HEK293T (cell line): ENCODE data around the gene BCL2L1.

Experiments used
- CTCF ChIA-PET: fragments of 350-600 bp; formaldehyde crosslinking; extraction: SDS; loops from one replicate; lab custom pipeline; 2021; ENCODE audit warnings: antibody characterized with exemption, inconsistent platforms; lab: Yijun Ruan, JAX
- POLR2A ChIA-PET: fragments of 350-600 bp; formaldehyde crosslinking; extraction: SDS; loops from one replicate; lab custom pipeline; 2020; ENCODE audit warnings: antibody characterized with exemption, inconsistent platforms; lab: Yijun Ruan, JAX
- DNase-seq: peaks from one replicate; pipeline ENCODE4 v3.0.0; 2012; ENCODE audit warnings: mixed read lengths; ENCODE audit errors: extremely low spot score
- ARNT ChIP-seq: fragments of 450-650 bp; IDR thresholded peaks from 2 replicates; pipeline ENCODE4 v1.6.1; 2017; ENCODE audit warnings: mild to moderate bottlenecking
- BHLHE40 ChIP-seq: fragments of 450-650 bp; IDR thresholded peaks from 2 replicates; pipeline ENCODE4 v1.6.1; 2016; ENCODE audit warnings: mild to moderate bottlenecking, moderate library complexity, borderline replicate concordance
- CTBP1 ChIP-seq: fragments of 450-650 bp; IDR thresholded peaks from 2 replicates; pipeline ENCODE4 v1.6.1; 2016; ENCODE audit warnings: borderline replicate concordance
- ELF4 ChIP-seq: fragments of 450-650 bp; IDR thresholded peaks from 2 replicates; pipeline ENCODE4 v1.6.1; 2017; ENCODE audit warnings: antibody characterized with exemption
- FOXA1 ChIP-seq: fragments of 450-650 bp; IDR thresholded peaks from 2 replicates; pipeline ENCODE4 v1.6.1; 2016; ENCODE audit warnings: mild to moderate bottlenecking
- FOXK2 ChIP-seq: fragments of 450-650 bp; IDR thresholded peaks from 2 replicates; pipeline ENCODE4 v1.6.1; 2016; ENCODE audit warnings: mild to moderate bottlenecking
- FOXM1 ChIP-seq: fragments of 450-650 bp; IDR thresholded peaks from 2 replicates; pipeline ENCODE4 v1.6.1; 2017; ENCODE audit warnings: mild to moderate bottlenecking, borderline replicate concordance
- HDGF ChIP-seq: fragments of 450-650 bp; IDR thresholded peaks from 2 replicates; pipeline ENCODE4 v1.6.1; 2017; ENCODE audit warnings: antibody characterized with exemption, borderline replicate concordance
- L3MBTL2 ChIP-seq: fragments of 450-650 bp; conservative IDR thresholded peaks from 2 replicates; pipeline ENCODE4 v1.6.1; 2016; ENCODE audit warnings: mild to moderate bottlenecking
- LEF1 ChIP-seq: fragments of 450-650 bp; IDR thresholded peaks from 2 replicates; pipeline ENCODE4 v1.6.1; 2017; ENCODE audit warnings: mild to moderate bottlenecking, borderline replicate concordance
- NFRKB ChIP-seq: fragments of 450-650 bp; IDR thresholded peaks from 2 replicates; pipeline ENCODE4 v1.6.1; 2016; ENCODE audit warnings: mild to moderate bottlenecking, moderate library complexity
- SP1 ChIP-seq: fragments of 450-650 bp; IDR thresholded peaks from 2 replicates; pipeline ENCODE4 v1.6.1; 2017
- SUZ12 ChIP-seq: fragments of 450-650 bp; IDR thresholded peaks from 2 replicates; pipeline ENCODE4 v1.6.1; 2016; ENCODE audit warnings: mild to moderate bottlenecking
- TARDBP ChIP-seq: fragments of 450-650 bp; IDR thresholded peaks from 2 replicates; pipeline ENCODE4 v1.6.1; 2016
- ZNF384 ChIP-seq: fragments of 450-650 bp; IDR thresholded peaks from 2 replicates; pipeline ENCODE4 v1.6.1; 2016
- TF ChIP-seq, protein P1 (sequence below): fragments of 450-650 bp; IDR thresholded peaks from 2 replicates; pipeline ENCODE4 v1.6.1; 2016

BCL2L1 gene

DNA sequence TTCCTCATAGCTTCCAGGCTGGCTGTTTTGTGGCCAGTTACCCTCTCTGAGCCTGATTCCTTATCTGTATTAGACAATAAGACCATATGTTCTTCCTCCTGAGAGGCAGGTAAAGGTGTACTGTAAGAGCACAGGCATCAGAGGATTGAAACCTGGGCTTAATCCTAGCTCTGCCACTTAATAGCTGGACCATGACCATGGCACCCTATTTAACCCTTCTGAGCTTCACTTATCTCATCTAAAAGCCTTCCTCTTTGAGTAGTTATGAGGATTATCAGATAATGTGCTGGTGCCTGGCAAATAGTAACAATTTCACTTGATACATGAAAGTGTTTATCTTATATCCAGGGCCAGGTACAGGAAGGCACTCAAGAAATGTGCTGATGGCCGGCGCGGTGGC lies 34.9 kb downstream of the BCL2L1 start:
- ChIA-PET CTCF (interaction anchor here (0.9 kb wide), 1 partner anchor 53 kb away, joined by 3 read pairs; no protein-coding TSS in a partner anchor), POLR2A (no interaction called here)
- DNase-seq, result no peak
- TF ChIP-seq BHLHE40 (no peak), LEF1 (no peak), SP1 (no peak), NFRKB (no peak), FOXA1 (no peak), FOXK2 (no peak), ARNT (no peak), TARDBP (no peak), FOXM1 (no peak), ELF4 (no peak), CTBP1 (no peak), L3MBTL2 (no peak), HDGF (no peak), ZNF384 (no peak)
- TF ChIP-seq, protein P1, sequence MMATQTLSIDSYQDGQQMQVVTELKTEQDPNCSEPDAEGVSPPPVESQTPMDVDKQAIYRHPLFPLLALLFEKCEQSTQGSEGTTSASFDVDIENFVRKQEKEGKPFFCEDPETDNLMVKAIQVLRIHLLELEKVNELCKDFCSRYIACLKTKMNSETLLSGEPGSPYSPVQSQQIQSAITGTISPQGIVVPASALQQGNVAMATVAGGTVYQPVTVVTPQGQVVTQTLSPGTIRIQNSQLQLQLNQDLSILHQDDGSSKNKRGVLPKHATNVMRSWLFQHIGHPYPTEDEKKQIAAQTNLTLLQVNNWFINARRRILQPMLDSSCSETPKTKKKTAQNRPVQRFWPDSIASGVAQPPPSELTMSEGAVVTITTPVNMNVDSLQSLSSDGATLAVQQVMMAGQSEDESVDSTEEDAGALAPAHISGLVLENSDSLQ, result no peak

DNA sequence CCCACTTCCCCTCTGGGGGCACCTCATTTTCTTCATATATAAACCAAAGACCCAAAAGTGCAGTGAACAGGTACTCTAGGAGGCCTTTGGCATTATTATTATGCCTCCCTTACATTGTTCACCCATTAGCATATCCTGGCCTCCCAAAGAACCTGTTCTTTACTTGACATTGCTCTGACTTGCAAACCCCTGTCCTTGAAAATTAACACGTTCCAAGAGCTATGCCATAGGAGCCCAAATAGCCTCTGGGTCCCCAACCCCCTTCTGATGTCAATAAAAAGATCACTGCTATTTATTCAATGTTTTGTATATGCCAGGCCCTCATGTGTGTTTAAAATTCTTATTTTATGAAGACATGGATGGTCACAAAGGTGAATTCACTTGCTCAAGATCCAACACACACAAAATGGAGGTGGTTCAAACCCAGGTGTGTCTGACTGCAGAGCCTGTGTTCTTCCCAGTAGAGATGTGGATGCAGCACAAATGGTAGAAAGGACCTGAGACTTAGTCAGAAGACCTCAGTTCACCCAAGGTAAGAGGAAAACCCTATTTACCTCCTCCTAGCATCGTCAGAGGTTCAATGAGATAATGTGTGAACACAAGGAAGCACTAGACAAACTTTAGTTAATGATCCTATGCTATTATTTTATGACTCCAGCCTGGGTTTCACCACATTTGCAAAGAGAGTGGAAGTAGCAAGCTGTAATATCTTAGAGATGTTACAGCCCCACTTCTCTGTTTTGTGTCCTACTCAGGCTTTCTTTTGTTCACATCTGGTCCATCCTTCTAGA lies 36.6 kb downstream of the BCL2L1 start:
- ChIA-PET CTCF (interaction anchor here (0.7 kb wide), 1 partner anchor 25 kb away, joined by 5 read pairs; no protein-coding TSS in a partner anchor), POLR2A (no interaction called here)
- TF ChIP-seq, protein P1, result no peak
- TF ChIP-seq ZNF384, result no peak
- no peak for DNase-seq

DNA sequence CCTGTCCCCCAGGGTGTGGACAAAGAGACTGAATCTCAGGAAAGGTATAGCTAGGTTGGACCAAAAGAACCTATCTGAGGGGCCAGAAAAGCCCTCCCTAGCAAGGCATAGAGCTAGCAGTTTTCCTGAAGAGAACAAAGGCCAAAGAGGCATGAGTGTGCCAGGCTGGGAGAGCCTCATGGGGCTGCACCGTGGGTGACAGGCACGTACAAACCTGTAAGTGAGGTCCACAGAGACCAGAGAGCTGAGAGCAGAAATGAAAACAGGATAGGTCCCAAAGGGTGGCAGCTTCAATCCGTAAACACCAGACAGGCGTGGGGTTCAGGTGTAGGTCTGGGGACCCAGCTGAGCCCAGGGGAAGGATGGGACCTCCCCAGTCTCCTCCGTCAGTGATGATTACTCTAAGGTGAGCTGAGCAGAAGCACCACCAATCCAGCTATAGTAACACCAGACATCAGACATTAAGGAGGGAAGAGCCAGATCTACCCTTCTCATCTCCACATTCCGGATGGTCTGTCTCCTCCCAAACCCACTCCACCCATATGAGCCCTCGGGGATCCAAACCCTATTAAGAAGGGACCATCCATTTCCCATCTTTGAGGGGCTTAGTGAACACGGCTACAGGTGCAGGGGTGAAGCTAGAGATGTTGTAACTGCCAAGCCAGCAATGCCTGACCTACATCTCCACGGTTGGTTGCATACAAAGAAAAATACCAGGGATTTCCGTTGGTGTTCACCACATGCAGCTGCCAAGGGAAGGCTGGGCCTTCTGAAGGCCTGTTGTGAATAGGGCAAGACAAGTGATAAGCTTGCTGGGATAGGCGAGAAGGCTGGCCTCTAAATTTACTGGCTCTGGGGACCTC lies 38.3 kb downstream of the BCL2L1 start:
- ChIA-PET POLR2A (interaction anchor here (0.6 kb wide), 1 partner anchor 679 kb away, joined by 3 read pairs; no protein-coding TSS in a partner anchor), CTCF (interaction anchor here (0.6 to 1.4 kb wide), 2 partner anchors 17 to 23 kb away, joined by 3 read pairs; no protein-coding TSS in a partner anchor)
- no peak for DNase-seq
- no peak for TF ChIP-seq L3MBTL2
- no peak for TF ChIP-seq HDGF
- no peak for TF ChIP-seq CTBP1
- TF ChIP-seq, protein P1, result no peak
- no peak for TF ChIP-seq SP1
- no peak for TF ChIP-seq ELF4
- no peak for TF ChIP-seq TARDBP
- TF ChIP-seq NFRKB, result no peak
- TF ChIP-seq FOXK2, result no peak
- no peak for TF ChIP-seq BHLHE40
- no peak for TF ChIP-seq ARNT
- no peak for TF ChIP-seq SUZ12

DNA sequence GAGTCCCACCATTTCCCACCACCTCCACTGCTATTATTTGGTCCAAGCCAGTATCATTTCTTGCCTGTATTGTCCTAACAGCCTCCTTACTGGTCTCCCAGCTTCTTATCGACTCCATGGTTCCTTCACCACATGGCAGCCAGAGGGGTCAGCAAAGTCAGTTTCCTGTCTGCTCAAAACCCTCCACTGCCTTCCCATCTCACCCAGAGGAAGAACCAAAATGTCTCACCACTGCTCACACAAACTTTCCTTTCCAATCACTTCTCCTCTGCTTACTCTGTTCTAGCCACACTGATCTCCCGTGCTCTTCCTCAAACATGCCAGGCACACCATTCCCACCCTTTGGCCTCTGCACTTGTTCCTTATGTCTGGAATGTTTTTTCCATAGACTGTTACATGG lies 39.7 kb downstream of the BCL2L1 start:
- POLR2A ChIA-PET, result no interaction called here
- CTCF ChIA-PET, result no interaction called here
- DNase-seq, result no peak
- TF ChIP-seq TARDBP (no peak), FOXM1 (no peak), ARNT (no peak), ELF4 (no peak), FOXA1 (no peak), CTBP1 (no peak), L3MBTL2 (no peak), LEF1 (no peak), SUZ12 (no peak), ZNF384 (no peak), HDGF (no peak), FOXK2 (no peak), NFRKB (no peak), SP1 (no peak), BHLHE40 (no peak)
- TF ChIP-seq, protein P1, result no peak

DNA sequence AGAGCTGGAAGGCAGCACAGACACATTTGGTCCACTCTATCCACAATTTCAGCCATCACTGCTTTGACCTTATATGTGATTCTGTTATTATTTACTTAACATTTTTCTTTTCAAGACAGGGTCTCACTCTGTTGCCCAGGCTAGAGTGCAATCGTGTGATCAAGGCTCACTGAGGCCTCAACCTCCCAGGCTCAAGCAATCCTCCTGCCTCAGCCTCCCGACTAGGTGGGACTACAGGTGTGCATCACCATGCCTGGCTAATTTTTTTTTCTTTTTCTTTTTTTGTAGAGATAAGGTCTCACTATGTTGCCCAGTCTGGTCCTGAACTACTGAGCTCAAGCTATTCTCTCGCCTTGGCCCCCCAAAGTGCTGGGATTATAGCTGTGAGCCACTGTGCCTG lies 40.3 kb downstream of the BCL2L1 start:
- no peak for DNase-seq
- ChIA-PET CTCF (interaction anchor here (0.5 kb wide), 1 partner anchor 154 kb away, joined by 3 read pairs; no protein-coding TSS in a partner anchor), POLR2A (no interaction called here)
- TF ChIP-seq SUZ12, result no peak
- TF ChIP-seq SP1, result no peak
- no peak for TF ChIP-seq NFRKB
- no peak for TF ChIP-seq BHLHE40
- TF ChIP-seq ZNF384, result no peak
- no peak for TF ChIP-seq CTBP1
